Left ventricle myocardium inferior (tissue), 1 donor: Measurements from ENCODE around the gene ALDH3A2. TPM values are rescaled to one million over a fixed set of nuclear protein-coding genes. Genes with fewer than 3 reads are reported as not detected.

Source experiments
- DNase-seq: peaks from one replicate; pipeline ENCODE4 v3.0.0-alpha.2; 2020
- H3K27ac ChIP-seq: fragments of 200-600 bp; replicated peaks from 2 replicates; pipeline ENCODE4 v1.8.0; 2021
- H3K27me3 ChIP-seq: fragments of 200-600 bp; 2 replicates; pipeline ENCODE4 v1.8.0; 2021; ENCODE audit warnings: low read depth
- H3K36me3 ChIP-seq: fragments of 200-600 bp; 2 replicates; pipeline ENCODE4 v1.8.0; 2021
- H3K4me1 ChIP-seq: fragments of 200-600 bp; 2 replicates; pipeline ENCODE4 v1.8.0; 2021
- H3K4me3 ChIP-seq: fragments of 200-600 bp; 2 replicates; pipeline ENCODE4 v1.8.0; 2021; ENCODE audit warnings: mild to moderate bottlenecking, moderate library complexity
- H3K9me3 ChIP-seq: fragments of 200-600 bp; replicated peaks from 2 replicates; pipeline ENCODE4 v1.8.0; 2021
- CTCF ChIP-seq: fragments of 200-600 bp; IDR thresholded peaks from 2 replicates; pipeline ENCODE4 v1.8.0; 2021; ENCODE audit warnings: antibody characterized with exemption, mild to moderate bottlenecking, borderline replicate concordance
- intact Hi-C: fragments of 100-400 bp; cut with micrococcal nuclease; formaldehyde crosslinking; loops from one replicate; pipeline ENCODE4 v1.11.0; 2022
- total RNA-seq: library from RNA; stranded (reverse); fragmentation: NEBNext Ultra II Directional; extraction: Animal tissue kit (Norgen Biotek cat#: 25700); gene quantifications from one replicate; pipeline ENCODE4 v1.2.1, GENCODE V29; 2021
- donor health status: DM: no; HTN: yes; CAD: no; lungs with severe emphysema.

The ALDH3A2 gene
- total RNA-seq, 1 donor from 2014 or later = 65.2 TPM

GRCh38 chr17:19714542-19715411, 66.2 kb downstream of the ALDH3A2 start:
- intact Hi-C loops = no loop called here
- TF ChIP-seq CTCF = no peak
- no peak for DNase-seq

GRCh38 chr17:19716108-19717030, 67.8 kb downstream of the ALDH3A2 start, which contains the start of gene SLC47A2:
TSS of gene SLC47A2 (minus strand) at chr17:19716584. CDS start at chr17:19716555, 29 bp downstream.
- no peak within 1 kb of the TSS for H3K4me3 ChIP-seq
- peaks cover 15% of the 10 kb centered on the region for H3K4me1 ChIP-seq
- intact Hi-C loops = no loop called here
- H3K9me3 ChIP-seq = no peaks in the 10 kb centered on the region
- no peak for TF ChIP-seq CTCF
- no peaks in the 10 kb centered on the region for H3K27me3 ChIP-seq
- no peaks in the 10 kb centered on the region for H3K36me3 ChIP-seq
- H3K27ac ChIP-seq = no peak within 1 kb of the TSS
- DNase-seq = no peak

More at GRCh38 chr17:19714542-19715411, 66.2 kb downstream of the ALDH3A2 start:
- no peak overlapping the region for H3K27ac ChIP-seq
- H3K36me3 ChIP-seq = no peaks in the 10 kb centered on the region
- no peaks in the 10 kb centered on the region for H3K9me3 ChIP-seq
- no peak overlapping the region for H3K4me3 ChIP-seq
- peaks cover 6% of the 10 kb centered on the region for H3K4me1 ChIP-seq
- H3K27me3 ChIP-seq = no peaks in the 10 kb centered on the region

- H3K27ac ChIP-seq = no peak overlapping the region
- DNase-seq = no peak
- no peaks in the 10 kb centered on the region for H3K36me3 ChIP-seq
- no peaks in the 10 kb centered on the region for H3K9me3 ChIP-seq
- no peak overlapping the region for H3K4me3 ChIP-seq
- intact Hi-C loops = no loop called here
- TF ChIP-seq CTCF = no peak
- no peaks in the 10 kb centered on the region for H3K27me3 ChIP-seq
- peaks cover 15% of the 10 kb centered on the region for H3K4me1 ChIP-seq
These were observed 68.4 kb downstream of the ALDH3A2 start for GRCh38 chr17:19717031-19717360.

GRCh38 chr17:19717411-19717908, 68.9 kb downstream of the ALDH3A2 start:
- Histone ChIP-seq H3K27me3 (no peaks in the 10 kb centered on the region), H3K4me3 (no peak overlapping the region), H3K36me3 (no peaks in the 10 kb centered on the region), H3K27ac (no peak overlapping the region), H3K9me3 (no peaks in the 10 kb centered on the region), H3K4me1 (peaks cover 15% of the 10 kb centered on the region)
- no peak for DNase-seq
- intact Hi-C loops = no loop called here
- TF ChIP-seq CTCF = no peak

- H3K4me1 ChIP-seq = peaks cover 19% of the 10 kb centered on the region
- no peak for DNase-seq
- no peak overlapping the region for H3K4me3 ChIP-seq
- H3K9me3 ChIP-seq = no peaks in the 10 kb centered on the region
- intact Hi-C loops = no loop called here
- no peak overlapping the region for H3K27ac ChIP-seq
- TF ChIP-seq CTCF = no peak
- no peaks in the 10 kb centered on the region for H3K27me3 ChIP-seq
- H3K36me3 ChIP-seq = no peaks in the 10 kb centered on the region
These were observed 69.6 kb downstream of the ALDH3A2 start for GRCh38 chr17:19718041-19718612.
